Subcutaneous abdominal adipose tissue (tissue), 5 donors: Measurements from ENCODE around the gene TFDP1.

Experiments used
- H3K27ac ChIP-seq: one replicate; pipeline ENCODE4 v1.7.0; 2013; ENCODE audit warnings: low read depth, mild to moderate bottlenecking, inconsistent platforms, low read length, moderate library complexity
- H3K27me3 ChIP-seq, 5 donors: one replicate each; pipeline ENCODE4 v1.7.0; 2013; ENCODE audit warnings: low read length in 5 of 5, inconsistent platforms in 1 of 5; ENCODE audit not compliant: control insufficient read depth in 5 of 5, insufficient read depth in 4 of 5
- H3K36me3 ChIP-seq, 5 donors: one replicate each; pipeline ENCODE4 v1.7.0; 2013; ENCODE audit warnings: low read length in 5 of 5; ENCODE audit not compliant: control insufficient read depth in 5 of 5, insufficient read depth in 5 of 5
- H3K4me1 ChIP-seq, 5 donors: one replicate each; pipeline ENCODE4 v1.7.0; 2013; ENCODE audit warnings: low read length in 5 of 5, mild to moderate bottlenecking in 3 of 5, moderate library complexity in 1 of 5; ENCODE audit not compliant: control insufficient read depth in 5 of 5, insufficient read depth in 5 of 5
- H3K4me3 ChIP-seq, 5 donors: one replicate each; pipeline ENCODE4 v1.7.0; 2013; ENCODE audit warnings: low read length in 5 of 5, low read depth in 1 of 5
- H3K9ac ChIP-seq, 5 donors: one replicate each; pipeline ENCODE4 v1.7.0; 2013; ENCODE audit warnings: low read length in 5 of 5, mild to moderate bottlenecking in 4 of 5, moderate library complexity in 3 of 5
- H3K9me3 ChIP-seq, 5 donors: one replicate each; pipeline ENCODE4 v1.7.0; 2013; ENCODE audit warnings: low read length in 5 of 5; ENCODE audit not compliant: control insufficient read depth in 5 of 5
- donor health status: healthy.
- donor health status: healthy.
- donor health status: healthy.
- donor health status: healthy.
- donor health status: healthy.

TFDP1 gene

DNA sequence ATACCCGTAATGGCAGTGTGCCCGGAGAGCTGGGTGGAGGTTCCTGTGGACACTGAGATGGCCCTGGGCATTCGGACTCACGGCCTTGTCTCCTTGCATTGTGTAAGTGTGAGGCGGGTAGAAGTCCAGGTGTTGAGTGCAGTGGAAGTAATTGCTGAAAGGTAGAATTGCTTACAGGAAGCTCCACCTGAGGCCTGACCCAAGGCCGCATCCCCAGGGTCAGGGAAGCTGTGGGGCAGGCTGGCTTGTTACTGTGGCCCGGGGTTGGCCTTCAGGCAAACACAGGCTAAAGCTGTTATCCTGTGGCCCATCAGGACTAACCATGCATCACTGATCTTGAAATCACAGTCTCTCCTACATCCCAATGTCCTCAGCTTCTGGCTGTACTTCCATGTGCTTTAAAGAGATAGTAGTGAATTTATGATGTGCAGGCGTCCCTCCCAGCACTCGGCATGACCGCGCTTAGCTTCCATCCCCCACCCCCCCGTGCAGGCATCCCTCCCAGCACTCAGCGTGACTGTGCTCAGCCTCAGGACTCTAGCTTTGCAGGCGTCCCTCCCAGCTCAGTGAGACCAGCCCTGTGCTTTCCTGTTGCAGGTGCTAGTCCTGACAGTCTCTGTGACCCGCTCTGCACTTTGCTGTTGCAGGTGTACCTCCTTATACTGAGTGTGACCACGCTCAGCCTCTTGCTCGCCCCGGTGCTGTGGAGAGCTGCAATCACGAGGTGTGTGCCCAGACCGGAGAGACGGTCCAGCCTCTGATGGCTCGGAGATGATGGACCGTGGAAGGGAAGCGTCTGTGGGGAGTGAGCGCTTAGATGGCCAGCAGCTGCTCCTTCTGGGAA lies 35.6 kb upstream of the TFDP1 start:
- Histone ChIP-seq H3K9me3 (no peaks in the 10 kb centered on the region), H3K4me1 (peaks cover 0 to 47% (median 12%) of the 10 kb centered on the region in 5 donors), H3K27me3 (no peaks in the 10 kb centered on the region), H3K4me3 (no peak overlapping the region), H3K27ac (no peak overlapping the region), H3K36me3 (peaks cover 0 to 45% (median 39%) of the 10 kb centered on the region in 5 donors), H3K9ac (no peak overlapping the region)

DNA sequence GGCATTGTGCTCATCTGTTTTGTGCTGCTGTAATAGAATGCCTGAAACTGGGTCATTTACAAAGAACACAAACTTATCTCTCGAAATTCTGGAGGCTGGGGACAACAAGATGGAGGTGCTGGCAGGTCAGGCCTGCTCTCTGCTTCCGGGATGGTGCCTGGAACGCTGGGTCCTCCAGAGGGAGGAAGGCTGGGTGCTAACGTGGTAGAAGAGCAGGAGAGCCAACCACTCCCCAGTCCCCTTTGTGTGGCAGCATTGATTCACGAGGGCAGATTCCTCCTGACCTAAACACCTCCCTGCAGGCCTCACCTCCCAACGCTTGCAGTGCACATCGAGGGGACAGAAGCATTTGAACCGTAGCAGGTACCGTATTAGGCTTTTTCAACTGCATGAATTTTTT lies 34.1 kb upstream of the TFDP1 start:
- Histone ChIP-seq H3K27ac (no peak overlapping the region), H3K36me3 (peaks cover 0 to 39% (median 29%) of the 10 kb centered on the region in 5 donors), H3K27me3 (no peaks in the 10 kb centered on the region), H3K4me3 (no peak overlapping the region), H3K4me1 (peaks cover 0 to 43% (median 10%) of the 10 kb centered on the region in 5 donors), H3K9me3 (no peaks in the 10 kb centered on the region), H3K9ac (no peak overlapping the region)

DNA sequence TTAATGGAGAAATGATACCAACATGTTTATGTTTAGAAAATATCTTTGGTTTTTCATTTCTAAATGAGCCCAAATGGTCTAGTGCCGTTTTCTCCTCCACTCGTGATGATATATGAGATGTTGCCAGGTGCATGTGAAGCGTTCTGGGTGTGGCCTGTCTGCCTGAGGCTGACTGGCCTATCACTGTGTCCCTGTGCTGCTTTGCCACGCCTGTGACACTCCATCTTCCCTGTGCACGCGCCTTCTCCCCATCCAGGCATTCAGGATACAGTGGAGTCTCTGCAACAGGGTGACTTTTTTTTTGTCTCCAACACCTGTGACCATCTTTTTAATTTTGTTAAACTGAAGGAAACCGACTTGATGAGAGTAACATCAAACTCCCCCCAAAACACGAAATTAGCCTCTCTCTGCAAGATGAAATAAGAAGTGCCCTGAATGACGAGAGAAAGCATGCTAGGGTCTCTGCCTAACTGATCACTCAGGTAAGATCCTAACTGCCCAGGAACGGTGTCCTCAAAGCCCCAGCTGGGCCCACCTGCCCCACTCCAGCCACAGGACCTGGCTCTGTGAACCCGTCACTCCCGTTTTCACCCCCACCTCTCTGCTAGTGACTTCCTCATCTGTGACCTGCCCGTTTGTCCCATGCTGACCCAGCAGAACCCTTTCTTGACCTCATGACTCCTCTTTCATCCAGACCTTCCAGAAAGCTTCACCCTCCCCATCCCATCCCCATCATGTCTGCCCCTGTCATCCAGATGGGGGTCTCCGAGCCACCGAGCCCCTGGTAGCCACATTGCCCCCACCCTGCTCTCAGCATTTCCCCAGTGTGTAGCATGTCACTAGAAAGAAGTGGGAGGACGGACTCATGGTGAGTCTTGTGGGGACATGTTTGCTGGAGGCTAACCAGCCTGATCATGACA lies 33.2 kb upstream of the TFDP1 start:
- Histone ChIP-seq H3K4me1 (peaks cover 0 to 34% (median 5%) of the 10 kb centered on the region in 5 donors), H3K4me3 (no peak overlapping the region), H3K27me3 (no peaks in the 10 kb centered on the region), H3K27ac (no peak overlapping the region), H3K9ac (no peak overlapping the region), H3K36me3 (peaks cover 0 to 39% (median 29%) of the 10 kb centered on the region in 5 donors), H3K9me3 (no peaks in the 10 kb centered on the region)

DNA sequence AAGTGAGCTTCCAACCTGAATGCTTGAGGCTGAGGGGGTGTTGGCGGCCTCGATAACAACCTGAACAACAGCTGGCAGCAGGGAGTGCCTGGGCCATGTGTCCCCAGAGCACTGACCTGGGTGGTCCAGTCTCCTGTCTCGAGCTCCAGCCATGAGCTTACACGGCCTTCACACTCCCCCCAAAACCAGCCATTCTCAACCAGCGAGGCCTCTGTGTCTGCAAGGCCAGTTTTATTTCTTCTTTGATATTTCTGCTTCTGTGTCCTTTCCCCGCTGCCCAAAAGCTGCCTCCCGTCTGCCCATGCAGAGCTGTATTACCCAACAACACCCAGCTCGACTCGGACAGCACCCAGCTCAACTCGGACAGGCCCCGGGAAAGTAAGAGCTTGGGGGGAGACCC lies 32.5 kb upstream of the TFDP1 start:
- no peaks in the 10 kb centered on the region for H3K9me3 ChIP-seq
- no peak overlapping the region for H3K9ac ChIP-seq
- no peak overlapping the region for H3K4me3 ChIP-seq
- peaks cover 0 to 27% (median 0%) of the 10 kb centered on the region in 5 donors for H3K4me1 ChIP-seq
- peaks cover 0 to 37% (median 29%) of the 10 kb centered on the region in 5 donors for H3K36me3 ChIP-seq
- H3K27ac ChIP-seq: no peak overlapping the region
- no peaks in the 10 kb centered on the region for H3K27me3 ChIP-seq

DNA sequence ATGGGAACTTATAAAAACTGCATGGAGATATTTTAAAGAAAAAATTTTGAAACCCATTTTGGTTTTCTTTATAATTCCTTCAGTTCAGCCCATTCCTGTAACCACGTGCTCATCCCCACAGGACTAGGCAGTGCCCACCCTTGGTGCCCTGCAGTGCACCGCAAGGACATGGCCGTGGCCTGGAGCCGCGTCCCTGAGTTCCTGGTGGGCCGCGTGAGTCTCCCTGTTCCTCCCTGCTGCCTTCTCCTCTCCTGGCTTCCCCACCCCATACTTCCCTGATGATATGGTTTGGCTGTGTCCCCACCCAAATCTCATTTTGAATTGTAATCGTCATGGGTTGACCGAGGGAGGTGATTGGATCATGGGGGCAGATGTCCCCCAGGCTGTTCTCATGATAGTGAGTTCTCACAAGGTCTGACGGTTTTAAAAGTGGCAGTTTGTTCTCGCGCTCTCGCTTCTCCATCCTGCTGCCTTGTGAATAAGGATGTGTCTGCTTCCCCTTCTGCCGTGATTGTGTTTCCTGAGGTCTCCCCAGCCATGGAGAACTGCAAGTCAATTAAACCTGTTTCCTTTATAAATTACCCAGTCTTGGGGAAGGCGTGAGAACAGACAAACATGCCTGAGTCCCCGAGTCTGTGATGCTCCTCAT lies 31.6 kb upstream of the TFDP1 start:
- Histone ChIP-seq H3K9ac (no peak overlapping the region), H3K9me3 (no peaks in the 10 kb centered on the region), H3K27ac (no peak overlapping the region), H3K4me3 (no peak overlapping the region), H3K4me1 (peaks cover 0 to 20% (median 0%) of the 10 kb centered on the region in 5 donors), H3K27me3 (no peaks in the 10 kb centered on the region), H3K36me3 (peaks cover 0 to 36% (median 29%) of the 10 kb centered on the region in 5 donors)

DNA sequence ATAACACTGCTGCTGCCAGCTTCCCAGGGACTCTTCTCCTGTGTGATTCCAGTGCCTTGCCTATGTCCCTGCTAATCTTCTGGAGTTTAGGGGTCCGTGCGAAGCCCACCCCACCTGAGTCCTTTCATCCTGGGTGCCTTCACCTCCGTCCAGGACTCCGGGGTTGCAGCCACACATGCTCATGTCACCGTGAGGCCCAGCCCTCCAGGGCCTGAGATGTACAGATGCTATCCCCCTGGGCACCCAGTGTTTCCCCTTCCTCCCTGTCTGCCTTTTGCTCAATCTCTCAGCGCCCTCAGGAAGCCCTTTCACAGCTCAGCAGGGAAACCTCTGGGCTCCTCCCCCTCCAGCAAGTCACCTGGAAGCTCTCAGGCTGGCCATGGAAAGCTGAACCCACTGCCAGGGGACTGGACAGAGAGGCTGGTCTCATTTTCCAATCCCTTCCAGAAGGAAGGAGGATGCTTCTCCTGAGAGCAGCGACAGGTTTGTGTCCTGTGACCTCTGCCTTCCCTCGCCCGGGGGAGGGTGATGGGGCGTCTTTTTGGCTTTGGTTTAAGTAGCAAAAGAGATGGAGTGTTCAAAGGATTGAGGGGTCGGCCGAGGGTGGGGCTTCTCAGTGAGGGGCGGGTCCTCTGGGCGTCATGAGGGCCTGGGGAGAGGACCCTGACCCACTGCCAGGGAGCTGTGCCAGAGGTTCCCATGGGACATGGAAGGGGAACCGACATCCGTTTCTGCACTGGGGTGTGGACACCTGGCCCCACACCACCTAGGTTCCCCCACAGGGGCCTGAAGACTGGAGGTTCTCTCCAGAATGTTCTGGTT lies 30.8 kb upstream of the TFDP1 start:
- Histone ChIP-seq H3K4me3 (no peak overlapping the region), H3K27ac (no peak overlapping the region), H3K36me3 (peaks cover 0 to 36% (median 27%) of the 10 kb centered on the region in 5 donors), H3K9ac (no peak overlapping the region), H3K27me3 (peaks cover 0 to 5% (median 0%) of the 10 kb centered on the region in 5 donors), H3K9me3 (no peaks in the 10 kb centered on the region), H3K4me1 (peaks cover 0 to 18% (median 0%) of the 10 kb centered on the region in 5 donors)

DNA sequence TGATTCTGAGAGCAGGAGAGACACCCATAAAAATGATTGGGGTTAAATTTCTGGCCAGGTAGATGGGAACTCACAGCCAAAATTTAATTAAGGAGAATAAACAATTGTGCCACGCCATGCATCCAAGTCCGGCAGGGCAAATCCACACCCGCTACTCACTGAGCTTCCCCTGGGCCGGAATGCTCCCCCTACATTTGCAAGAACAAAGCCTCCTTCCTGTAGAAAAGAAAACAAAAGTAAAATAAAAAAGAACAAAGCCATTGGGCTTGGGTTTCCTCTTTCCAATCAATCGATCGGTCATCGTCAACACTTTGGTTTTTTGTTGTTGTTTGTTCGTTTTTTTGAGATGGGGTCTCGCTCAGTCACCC lies 30.2 kb upstream of the TFDP1 start:
- peaks cover 0 to 5% (median 0%) of the 10 kb centered on the region in 5 donors for H3K27me3 ChIP-seq
- no peak overlapping the region for H3K9ac ChIP-seq
- H3K4me1 ChIP-seq: peaks cover 0 to 18% (median 0%) of the 10 kb centered on the region in 5 donors
- no peaks in the 10 kb centered on the region for H3K9me3 ChIP-seq
- H3K27ac ChIP-seq: no peak overlapping the region
- H3K4me3 ChIP-seq: no peak overlapping the region
- H3K36me3 ChIP-seq: peaks cover 0 to 30% (median 24%) of the 10 kb centered on the region in 5 donors

DNA sequence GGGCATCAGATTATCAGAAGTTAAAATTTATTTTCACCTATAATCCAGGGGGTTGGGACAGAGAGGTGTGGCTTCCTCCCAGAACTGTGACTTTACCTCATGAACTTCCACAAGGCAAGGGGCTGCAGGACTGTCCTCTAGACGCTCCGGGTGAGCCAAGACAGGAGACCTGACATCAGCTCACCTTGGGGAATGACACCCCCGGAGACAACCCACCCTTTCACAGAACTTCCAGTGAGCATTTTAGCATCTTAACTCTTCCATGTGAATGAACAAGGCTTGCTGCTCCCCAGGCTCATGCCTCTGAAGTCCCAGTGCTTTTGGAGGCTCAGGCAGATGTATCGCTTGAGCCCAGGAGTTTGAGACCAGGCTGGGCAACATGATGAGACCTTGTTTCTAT lies 29.4 kb upstream of the TFDP1 start:
- H3K27ac ChIP-seq: no peak overlapping the region
- no peak overlapping the region for H3K9ac ChIP-seq
- H3K36me3 ChIP-seq: peaks cover 0 to 28% (median 20%) of the 10 kb centered on the region in 5 donors
- no peaks in the 10 kb centered on the region for H3K9me3 ChIP-seq
- no peak overlapping the region for H3K4me3 ChIP-seq
- peaks cover 0 to 5% (median 0%) of the 10 kb centered on the region in 5 donors for H3K27me3 ChIP-seq
- peaks cover 0 to 18% (median 0%) of the 10 kb centered on the region in 5 donors for H3K4me1 ChIP-seq

DNA sequence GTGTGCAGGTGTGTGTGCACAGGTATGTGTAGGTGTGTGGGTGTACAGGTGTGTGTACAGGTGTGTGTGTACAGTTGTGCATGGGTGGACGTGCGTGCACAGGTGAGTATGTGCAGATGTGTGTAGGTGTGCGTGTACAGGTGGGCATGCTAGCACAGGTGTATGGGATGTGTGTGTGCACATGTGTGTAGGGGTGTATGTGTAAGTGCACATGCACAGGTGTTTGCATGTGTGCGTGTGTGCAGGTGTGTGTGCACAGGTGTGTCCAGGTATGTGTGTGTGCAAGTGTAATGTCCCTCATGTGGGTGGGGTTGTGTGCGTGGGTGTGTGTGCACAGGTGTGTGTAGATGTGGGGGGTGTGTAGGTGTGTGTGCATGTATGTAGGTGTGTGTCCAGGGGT lies 27.5 kb upstream of the TFDP1 start:
- H3K4me3 ChIP-seq: no peak overlapping the region
- H3K9me3 ChIP-seq: no peaks in the 10 kb centered on the region
- peaks cover 0 to 18% (median 0%) of the 10 kb centered on the region in 5 donors for H3K4me1 ChIP-seq
- no peak overlapping the region for H3K27ac ChIP-seq
- H3K9ac ChIP-seq: no peak overlapping the region
- peaks cover 0 to 5% (median 0%) of the 10 kb centered on the region in 5 donors for H3K27me3 ChIP-seq
- peaks cover 0 to 11% (median 3%) of the 10 kb centered on the region in 5 donors for H3K36me3 ChIP-seq
